Ishikawa (cell line): Measurements from ENCODE around the gene LIF.
A peak's percentile ranks its signal among the peaks of the same experiment; 100 is the strongest.

Experiments
- CEBPB ChIP-seq: IDR thresholded peaks from 2 replicates; pipeline ENCODE4 v1.6.1; 2012
- CREB1 ChIP-seq: IDR thresholded peaks from 2 replicates; pipeline ENCODE4 v1.6.1; 2012; ENCODE audit warnings: low read depth
- EGR1 ChIP-seq: IDR thresholded peaks from 2 replicates; pipeline ENCODE4 v1.6.1; 2012
- EP300 ChIP-seq: IDR thresholded peaks from 2 replicates; pipeline ENCODE4 v1.6.1; 2012; ENCODE audit warnings: borderline replicate concordance
- FOXM1 ChIP-seq: IDR thresholded peaks from 2 replicates; pipeline ENCODE4 v1.6.1; 2012; ENCODE audit warnings: low read depth, borderline replicate concordance
- NFIC ChIP-seq: IDR thresholded peaks from 2 replicates; pipeline ENCODE4 v1.6.1; 2012
- RAD21 ChIP-seq: IDR thresholded peaks from 2 replicates; pipeline ENCODE4 v1.6.1; 2012; ENCODE audit warnings: low read depth
- TAF1 ChIP-seq: IDR thresholded peaks from 2 replicates; pipeline ENCODE4 v1.6.1; 2012; ENCODE audit warnings: low read depth, mild to moderate bottlenecking
- TCF12 ChIP-seq: IDR thresholded peaks from 2 replicates; pipeline ENCODE4 v1.6.1; 2012; ENCODE audit warnings: low read depth
- TEAD4 ChIP-seq: IDR thresholded peaks from 2 replicates; pipeline ENCODE4 v1.6.1; 2012
- YY1 ChIP-seq: IDR thresholded peaks from 2 replicates; pipeline ENCODE4 v1.6.1; 2012; ENCODE audit warnings: low read depth
- ZBTB7A ChIP-seq: IDR thresholded peaks from 2 replicates; pipeline ENCODE4 v1.6.1; 2012; ENCODE audit warnings: low read depth
- TF ChIP-seq, protein P1 (sequence below): IDR thresholded peaks from 2 replicates; pipeline ENCODE4 v1.6.1; 2012; ENCODE audit warnings: low read depth, mild to moderate bottlenecking
- TF ChIP-seq, protein P2 (sequence below): IDR thresholded peaks from 2 replicates; pipeline ENCODE4 v1.6.1; 2012
- TF ChIP-seq, protein P3 (sequence below): IDR thresholded peaks from 2 replicates; pipeline ENCODE4 v1.6.1; 2012

LIF gene

DNA sequence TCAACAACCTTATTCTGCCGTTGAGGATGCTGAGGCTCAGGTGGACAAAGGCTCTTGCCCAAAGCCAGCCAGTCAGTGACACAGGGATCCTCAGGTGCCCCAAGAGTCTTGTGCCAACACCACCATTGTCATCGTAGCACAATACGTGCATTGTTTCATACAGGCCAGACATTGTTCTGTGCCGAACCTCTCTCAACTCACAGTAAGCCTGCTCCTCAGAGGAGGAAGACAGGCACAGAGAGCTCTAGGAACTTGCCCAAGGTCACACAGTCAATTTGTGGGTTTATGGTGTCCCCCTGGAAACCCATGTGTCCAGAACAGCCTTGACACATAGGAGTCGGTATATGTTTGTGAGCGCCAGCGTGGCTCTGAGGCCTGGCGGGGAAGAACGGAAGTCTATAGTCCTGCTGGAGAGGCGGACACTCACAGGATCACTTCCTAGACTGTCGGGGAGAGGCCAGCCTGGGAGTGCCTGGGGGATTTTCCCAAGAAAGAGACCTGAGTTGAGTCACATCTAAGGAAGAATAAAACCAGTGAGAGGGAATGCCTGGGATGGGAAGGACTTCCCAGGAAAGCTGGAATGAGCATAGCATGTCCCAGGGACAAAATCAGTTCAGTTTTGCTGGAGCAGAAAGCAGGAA, 20.2 kb downstream of the LIF start:
- TF ChIP-seq NFIC: peak; percentile 20; the same call in 1 of the 2 replicates
- TF ChIP-seq, protein P1, sequence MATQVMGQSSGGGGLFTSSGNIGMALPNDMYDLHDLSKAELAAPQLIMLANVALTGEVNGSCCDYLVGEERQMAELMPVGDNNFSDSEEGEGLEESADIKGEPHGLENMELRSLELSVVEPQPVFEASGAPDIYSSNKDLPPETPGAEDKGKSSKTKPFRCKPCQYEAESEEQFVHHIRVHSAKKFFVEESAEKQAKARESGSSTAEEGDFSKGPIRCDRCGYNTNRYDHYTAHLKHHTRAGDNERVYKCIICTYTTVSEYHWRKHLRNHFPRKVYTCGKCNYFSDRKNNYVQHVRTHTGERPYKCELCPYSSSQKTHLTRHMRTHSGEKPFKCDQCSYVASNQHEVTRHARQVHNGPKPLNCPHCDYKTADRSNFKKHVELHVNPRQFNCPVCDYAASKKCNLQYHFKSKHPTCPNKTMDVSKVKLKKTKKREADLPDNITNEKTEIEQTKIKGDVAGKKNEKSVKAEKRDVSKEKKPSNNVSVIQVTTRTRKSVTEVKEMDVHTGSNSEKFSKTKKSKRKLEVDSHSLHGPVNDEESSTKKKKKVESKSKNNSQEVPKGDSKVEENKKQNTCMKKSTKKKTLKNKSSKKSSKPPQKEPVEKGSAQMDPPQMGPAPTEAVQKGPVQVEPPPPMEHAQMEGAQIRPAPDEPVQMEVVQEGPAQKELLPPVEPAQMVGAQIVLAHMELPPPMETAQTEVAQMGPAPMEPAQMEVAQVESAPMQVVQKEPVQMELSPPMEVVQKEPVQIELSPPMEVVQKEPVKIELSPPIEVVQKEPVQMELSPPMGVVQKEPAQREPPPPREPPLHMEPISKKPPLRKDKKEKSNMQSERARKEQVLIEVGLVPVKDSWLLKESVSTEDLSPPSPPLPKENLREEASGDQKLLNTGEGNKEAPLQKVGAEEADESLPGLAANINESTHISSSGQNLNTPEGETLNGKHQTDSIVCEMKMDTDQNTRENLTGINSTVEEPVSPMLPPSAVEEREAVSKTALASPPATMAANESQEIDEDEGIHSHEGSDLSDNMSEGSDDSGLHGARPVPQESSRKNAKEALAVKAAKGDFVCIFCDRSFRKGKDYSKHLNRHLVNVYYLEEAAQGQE: no peak

DNA sequence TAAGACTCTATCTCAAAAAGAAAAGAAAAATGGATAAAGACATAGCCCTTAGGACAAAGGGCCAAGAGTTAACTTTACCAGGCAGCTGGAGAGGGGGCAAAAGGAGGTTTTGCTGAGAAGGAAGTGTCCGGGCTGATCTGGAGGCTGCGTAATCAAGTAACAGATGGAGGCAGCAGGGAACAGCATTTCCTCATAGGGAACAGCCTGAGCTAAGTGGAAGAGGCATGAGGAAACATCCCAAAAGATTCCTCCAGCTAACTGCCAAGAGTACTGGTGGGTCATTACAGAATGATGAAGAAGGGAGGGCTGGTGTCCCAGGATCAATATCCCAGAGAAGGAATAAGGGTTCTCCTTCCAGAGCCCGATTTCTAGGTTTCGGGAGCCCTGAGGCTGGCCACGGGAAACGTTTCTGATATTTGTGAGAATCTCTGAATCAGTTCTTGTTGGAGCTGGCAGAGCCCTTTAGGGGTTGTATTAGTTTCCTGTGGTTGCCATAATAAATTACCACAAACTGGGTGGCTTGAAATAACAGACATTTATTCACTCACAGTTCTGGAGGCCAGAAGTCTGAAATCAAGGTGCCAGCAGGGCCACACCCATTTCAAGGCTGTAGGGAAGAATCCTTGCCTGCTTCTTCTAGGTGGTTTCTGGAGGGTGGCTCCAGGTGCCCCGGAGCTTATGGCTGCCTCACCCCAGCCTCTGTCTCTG, 21.2 kb downstream of the LIF start:
- TF ChIP-seq TEAD4: no peak
- TF ChIP-seq ZBTB7A: no peak
- TF ChIP-seq EGR1: no peak
- TF ChIP-seq CREB1: no peak
- TF ChIP-seq, protein P1: no peak
- TF ChIP-seq FOXM1: no peak
- no peak for TF ChIP-seq NFIC
- TF ChIP-seq TCF12: no peak
- TF ChIP-seq YY1: no peak
- no peak for TF ChIP-seq CEBPB
- TF ChIP-seq, protein P2, sequence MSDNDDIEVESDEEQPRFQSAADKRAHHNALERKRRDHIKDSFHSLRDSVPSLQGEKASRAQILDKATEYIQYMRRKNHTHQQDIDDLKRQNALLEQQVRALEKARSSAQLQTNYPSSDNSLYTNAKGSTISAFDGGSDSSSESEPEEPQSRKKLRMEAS: no peak
- TF ChIP-seq, protein P3, sequence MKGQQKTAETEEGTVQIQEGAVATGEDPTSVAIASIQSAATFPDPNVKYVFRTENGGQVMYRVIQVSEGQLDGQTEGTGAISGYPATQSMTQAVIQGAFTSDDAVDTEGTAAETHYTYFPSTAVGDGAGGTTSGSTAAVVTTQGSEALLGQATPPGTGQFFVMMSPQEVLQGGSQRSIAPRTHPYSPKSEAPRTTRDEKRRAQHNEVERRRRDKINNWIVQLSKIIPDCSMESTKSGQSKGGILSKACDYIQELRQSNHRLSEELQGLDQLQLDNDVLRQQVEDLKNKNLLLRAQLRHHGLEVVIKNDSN: no peak
- no peak for TF ChIP-seq RAD21
- TF ChIP-seq TAF1: no peak
- no peak for TF ChIP-seq EP300

DNA sequence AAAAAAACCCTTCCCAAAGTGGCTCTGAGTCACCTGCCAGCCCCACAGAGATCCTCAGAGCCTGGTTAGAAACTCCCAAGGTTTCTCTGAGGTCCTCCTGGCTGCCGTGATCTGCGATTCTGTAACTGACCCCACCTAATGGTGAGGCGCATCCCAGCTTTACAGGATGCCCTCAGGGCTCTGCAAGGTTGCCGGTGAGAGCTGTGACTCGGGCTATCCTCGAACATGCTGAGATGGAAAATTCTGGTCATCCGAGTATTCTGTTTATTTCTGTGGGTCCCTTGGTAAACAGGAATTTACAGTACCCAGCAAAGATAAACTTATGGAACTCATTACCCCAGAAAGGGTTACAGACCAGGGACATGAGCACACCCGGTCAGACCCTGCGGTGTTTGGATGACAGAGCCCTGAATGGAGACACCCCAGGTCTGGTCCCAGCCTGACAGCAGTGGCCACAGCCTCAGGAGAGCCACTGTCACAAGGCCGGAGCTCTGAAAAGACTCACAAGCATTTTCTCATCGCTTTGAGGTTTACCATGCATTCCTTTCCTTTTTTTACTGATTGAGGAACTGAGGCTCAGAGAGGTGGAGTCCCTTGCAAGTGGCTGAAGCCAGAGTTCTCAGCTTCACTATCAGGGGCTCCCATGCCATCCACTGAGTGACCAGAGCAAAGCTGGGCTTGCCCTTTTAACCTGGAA, 22.2 kb downstream of the LIF start:
- TF ChIP-seq, protein P1: no peak
- TF ChIP-seq, protein P2: no peak
- TF ChIP-seq TAF1 (no peak), EGR1 (no peak), NFIC (no peak)

DNA sequence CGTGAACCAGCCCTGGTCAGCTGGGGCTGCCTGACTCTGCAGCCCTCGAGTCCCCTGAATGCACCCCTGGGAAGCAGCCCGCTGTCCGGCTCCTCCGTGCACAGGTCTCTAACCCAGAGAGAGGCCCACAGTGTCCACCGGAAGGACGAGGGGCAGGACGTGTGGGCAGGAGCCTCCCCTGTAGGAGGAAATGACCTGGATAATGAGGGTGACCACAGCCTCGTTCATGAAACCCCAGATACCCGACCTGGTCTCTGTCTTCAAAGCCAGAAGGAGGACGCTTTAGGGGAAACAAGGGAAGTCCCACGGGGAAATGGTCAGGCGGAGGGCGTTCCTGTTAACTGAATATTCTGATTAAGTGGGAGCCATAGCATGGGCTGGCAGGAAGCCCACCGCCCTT, 23.3 kb downstream of the LIF start:
- TF ChIP-seq YY1 (no peak), CREB1 (no peak), NFIC (no peak), ZBTB7A (no peak), TAF1 (no peak), TEAD4 (no peak)

DNA sequence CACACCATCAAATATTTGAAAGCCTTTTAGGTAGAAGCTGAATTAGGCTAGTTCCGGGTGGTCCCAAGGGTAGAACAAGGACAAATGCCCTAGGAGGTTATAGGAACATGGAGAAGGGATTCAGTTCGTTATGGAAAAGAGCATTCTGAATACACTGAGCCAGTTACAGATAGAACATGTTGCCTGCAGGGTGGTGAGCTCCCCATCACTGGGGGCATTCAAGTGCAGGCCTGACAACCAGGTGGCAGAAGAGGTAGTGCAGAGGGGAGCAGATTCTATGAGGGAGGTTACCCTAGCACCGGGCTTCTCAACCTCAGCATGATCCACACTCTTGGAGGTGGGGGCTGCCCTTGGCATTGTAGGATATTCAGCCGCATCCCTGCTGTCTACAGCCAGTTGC, 24.2 kb downstream of the LIF start:
- no peak for TF ChIP-seq EP300
- no peak for TF ChIP-seq CEBPB
- TF ChIP-seq, protein P3: no peak
- no peak for TF ChIP-seq TAF1
- TF ChIP-seq, protein P2: no peak
- TF ChIP-seq CREB1: no peak
- TF ChIP-seq TEAD4: no peak
- no peak for TF ChIP-seq FOXM1
- no peak for TF ChIP-seq ZBTB7A
- no peak for TF ChIP-seq RAD21
